GM23248 (cell line): Measurements from ENCODE around the gene SMG5.

Experiments used
- EZH2 ChIP-seq: fragments of 200-600 bp; sonication (generic); IDR thresholded peaks from 2 replicates; pipeline ENCODE4 v1.6.1; 2018; ENCODE audit warnings: antibody characterized with exemption, mild to moderate bottlenecking; ENCODE audit not compliant: insufficient read depth, poor library complexity, severe bottlenecking
- EZH2phosphoT487 ChIP-seq: fragments of 200-600 bp; sonication (generic); IDR thresholded peaks from 2 replicates; pipeline ENCODE4 v1.6.1; 2018; ENCODE audit warnings: antibody characterized with exemption, moderate library complexity, mild to moderate bottlenecking, low read depth; ENCODE audit not compliant: insufficient read depth

GRCh38 chr1:156249593-156249992 is 33.0 kb downstream of the SMG5 start:
- no peak for TF ChIP-seq EZH2phosphoT487
- no peak for TF ChIP-seq EZH2
